ENCODE measurements around the gene SLC7A6. TPM values are rescaled to one million over a fixed set of nuclear protein-coding genes. Genes with fewer than 3 reads are reported as not detected.

SLC7A6 gene
- total and polyA plus RNA-seq, 2 of the 13 experiments (the other 11 are each of a cell fraction or from before 2014, with no cell fraction given) = 35.8 to 70.8 TPM

DNA sequence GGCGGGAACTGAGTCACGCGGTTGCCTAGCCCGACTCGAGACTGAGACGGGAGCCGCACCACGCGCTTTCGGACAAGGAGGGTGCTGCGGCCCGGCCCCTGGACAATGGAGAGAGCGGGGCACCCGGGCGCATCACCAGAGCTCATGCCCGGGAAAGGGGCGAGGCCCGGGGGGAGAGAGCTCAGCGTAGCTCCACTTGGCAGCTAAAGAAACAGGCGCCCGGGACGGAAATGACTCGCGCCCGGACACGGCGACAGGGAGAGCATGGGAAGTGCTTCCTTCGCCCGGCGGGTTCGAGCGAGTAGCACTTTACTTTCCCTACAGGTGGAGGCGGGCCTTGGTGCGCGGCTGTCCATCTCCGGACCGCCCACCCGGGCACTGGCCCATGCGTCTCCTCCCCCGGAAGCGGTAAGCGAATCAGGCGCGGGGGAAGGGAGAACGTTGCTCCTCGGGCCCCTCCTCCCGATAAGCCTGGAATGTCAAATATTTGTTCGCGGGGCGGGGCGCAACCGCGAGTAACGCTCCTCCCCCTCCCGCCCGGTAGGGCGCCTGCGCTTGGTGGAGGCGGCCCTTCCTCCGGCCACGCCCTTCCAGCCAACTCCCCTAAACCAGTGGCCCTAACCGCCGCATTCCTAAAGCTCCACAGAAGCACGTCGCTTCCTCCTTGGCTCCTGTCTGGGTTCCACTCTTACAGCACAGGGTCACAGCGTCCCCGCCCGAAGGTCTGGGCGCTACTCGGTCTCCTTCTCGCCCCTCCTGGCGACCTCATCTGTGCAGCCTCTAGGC lies 26.9 kb upstream of the SLC7A6 start (continued):
- TF ChIP-seq, protein P1, sequence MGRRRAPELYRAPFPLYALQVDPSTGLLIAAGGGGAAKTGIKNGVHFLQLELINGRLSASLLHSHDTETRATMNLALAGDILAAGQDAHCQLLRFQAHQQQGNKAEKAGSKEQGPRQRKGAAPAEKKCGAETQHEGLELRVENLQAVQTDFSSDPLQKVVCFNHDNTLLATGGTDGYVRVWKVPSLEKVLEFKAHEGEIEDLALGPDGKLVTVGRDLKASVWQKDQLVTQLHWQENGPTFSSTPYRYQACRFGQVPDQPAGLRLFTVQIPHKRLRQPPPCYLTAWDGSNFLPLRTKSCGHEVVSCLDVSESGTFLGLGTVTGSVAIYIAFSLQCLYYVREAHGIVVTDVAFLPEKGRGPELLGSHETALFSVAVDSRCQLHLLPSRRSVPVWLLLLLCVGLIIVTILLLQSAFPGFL (CRISPR knock-in tag; IDR thresholded peaks at IDR 0.05) = no peak
- TF ChIP-seq, protein P2, sequence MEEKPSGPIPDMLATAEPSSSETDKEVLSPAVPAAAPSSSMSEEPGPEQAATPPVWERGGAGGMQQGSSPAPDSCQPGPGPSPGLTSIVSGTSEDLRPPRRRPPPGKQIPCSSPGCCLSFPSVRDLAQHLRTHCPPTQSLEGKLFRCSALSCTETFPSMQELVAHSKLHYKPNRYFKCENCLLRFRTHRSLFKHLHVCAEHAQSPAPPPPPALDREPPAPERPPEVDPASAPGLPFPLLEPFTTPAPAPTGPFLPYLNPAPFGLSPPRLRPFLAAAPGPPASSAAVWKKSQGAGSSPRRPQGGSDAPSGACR (CRISPR knock-in tag; IDR thresholded peaks at IDR 0.05) = peak; percentile 96
- TF ChIP-seq ZNF598 (CRISPR knock-in tag; IDR thresholded peaks at IDR 0.05; ENCODE audit: borderline replicate concordance) = peak; percentile 8; the same call in 1 of the 2 replicates
- no peak for TF ChIP-seq HOXA7 (CRISPR knock-in tag; IDR thresholded peaks at IDR 0.05)
- TF ChIP-seq, protein P3, sequence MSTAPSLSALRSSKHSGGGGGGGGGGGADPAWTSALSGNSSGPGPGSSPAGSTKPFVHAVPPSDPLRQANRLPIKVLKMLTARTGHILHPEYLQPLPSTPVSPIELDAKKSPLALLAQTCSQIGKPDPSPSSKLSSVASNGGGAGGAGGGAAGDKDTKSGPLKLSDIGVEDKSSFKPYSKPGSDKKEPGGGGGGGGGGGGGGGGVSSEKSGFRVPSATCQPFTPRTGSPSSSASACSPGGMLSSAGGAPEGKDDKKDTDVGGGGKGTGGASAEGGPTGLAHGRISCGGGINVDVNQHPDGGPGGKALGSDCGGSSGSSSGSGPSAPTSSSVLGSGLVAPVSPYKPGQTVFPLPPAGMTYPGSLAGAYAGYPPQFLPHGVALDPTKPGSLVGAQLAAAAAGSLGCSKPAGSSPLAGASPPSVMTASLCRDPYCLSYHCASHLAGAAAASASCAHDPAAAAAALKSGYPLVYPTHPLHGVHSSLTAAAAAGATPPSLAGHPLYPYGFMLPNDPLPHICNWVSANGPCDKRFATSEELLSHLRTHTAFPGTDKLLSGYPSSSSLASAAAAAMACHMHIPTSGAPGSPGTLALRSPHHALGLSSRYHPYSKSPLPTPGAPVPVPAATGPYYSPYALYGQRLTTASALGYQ (CRISPR knock-in tag; IDR thresholded peaks at IDR 0.05) = peak; percentile 89; the same call in 1 of the 2 replicates
- TF ChIP-seq ZNF772 (CRISPR knock-in tag; IDR thresholded peaks at IDR 0.05) = peak; percentile 93
- TF ChIP-seq, protein P4, sequence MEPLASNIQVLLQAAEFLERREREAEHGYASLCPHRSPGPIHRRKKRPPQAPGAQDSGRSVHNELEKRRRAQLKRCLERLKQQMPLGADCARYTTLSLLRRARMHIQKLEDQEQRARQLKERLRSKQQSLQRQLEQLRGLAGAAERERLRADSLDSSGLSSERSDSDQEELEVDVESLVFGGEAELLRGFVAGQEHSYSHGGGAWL (CRISPR knock-in tag; IDR thresholded peaks at IDR 0.05) = no peak; the same call in 1 of the 2 replicates
- no peak for TF ChIP-seq RARG (CRISPR knock-in tag; IDR thresholded peaks at IDR 0.05; ENCODE audit: low read depth)
- TF ChIP-seq TSC22D2 (CRISPR knock-in tag; IDR thresholded peaks at IDR 0.05; ENCODE audit: borderline replicate concordance) = peak; percentile 69; the same call in 1 of the 2 replicates
- TF ChIP-seq NCOR1 (IDR thresholded peaks at IDR 0.05; ENCODE audit: borderline replicate concordance, low read length) = peak; percentile 50; the same call in 1 of the 2 replicates
- TF ChIP-seq NCOA1 (CRISPR knock-in tag; IDR thresholded peaks at IDR 0.05) = peak; percentile 32; the same call in 1 of the 2 replicates
- TF ChIP-seq CCDC6 (CRISPR knock-in tag; IDR thresholded peaks at IDR 0.05) = peak; percentile 66; the same call in 1 of the 2 replicates
- TF ChIP-seq ZNF883 (CRISPR knock-in tag; IDR thresholded peaks at IDR 0.05; ENCODE audit: not compliant biosample characterization) = no peak
- TF ChIP-seq CCAR2 (optimal IDR thresholded peaks at IDR 0.05; ENCODE audit: low read depth, low read length) = no peak
- TF ChIP-seq ELF1 (CRISPR knock-in tag; IDR thresholded peaks at IDR 0.05) = peak; percentile 89
- peak; percentile 88 for TF ChIP-seq PITX1 (CRISPR knock-in tag; IDR thresholded peaks at IDR 0.05)
- TF ChIP-seq, protein P5, sequence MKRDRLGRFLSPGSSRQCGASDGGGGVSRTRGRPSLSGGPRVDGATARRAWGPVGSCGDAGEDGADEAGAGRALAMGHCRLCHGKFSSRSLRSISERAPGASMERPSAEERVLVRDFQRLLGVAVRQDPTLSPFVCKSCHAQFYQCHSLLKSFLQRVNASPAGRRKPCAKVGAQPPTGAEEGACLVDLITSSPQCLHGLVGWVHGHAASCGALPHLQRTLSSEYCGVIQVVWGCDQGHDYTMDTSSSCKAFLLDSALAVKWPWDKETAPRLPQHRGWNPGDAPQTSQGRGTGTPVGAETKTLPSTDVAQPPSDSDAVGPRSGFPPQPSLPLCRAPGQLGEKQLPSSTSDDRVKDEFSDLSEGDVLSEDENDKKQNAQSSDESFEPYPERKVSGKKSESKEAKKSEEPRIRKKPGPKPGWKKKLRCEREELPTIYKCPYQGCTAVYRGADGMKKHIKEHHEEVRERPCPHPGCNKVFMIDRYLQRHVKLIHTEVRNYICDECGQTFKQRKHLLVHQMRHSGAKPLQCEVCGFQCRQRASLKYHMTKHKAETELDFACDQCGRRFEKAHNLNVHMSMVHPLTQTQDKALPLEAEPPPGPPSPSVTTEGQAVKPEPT (CRISPR knock-in tag; IDR thresholded peaks at IDR 0.05; ENCODE audit: low read depth) = no peak
- TF ChIP-seq MTA1 (CRISPR knock-in tag; IDR thresholded peaks at IDR 0.05; ENCODE audit: borderline replicate concordance) = no peak
- TF ChIP-seq, protein P6, sequence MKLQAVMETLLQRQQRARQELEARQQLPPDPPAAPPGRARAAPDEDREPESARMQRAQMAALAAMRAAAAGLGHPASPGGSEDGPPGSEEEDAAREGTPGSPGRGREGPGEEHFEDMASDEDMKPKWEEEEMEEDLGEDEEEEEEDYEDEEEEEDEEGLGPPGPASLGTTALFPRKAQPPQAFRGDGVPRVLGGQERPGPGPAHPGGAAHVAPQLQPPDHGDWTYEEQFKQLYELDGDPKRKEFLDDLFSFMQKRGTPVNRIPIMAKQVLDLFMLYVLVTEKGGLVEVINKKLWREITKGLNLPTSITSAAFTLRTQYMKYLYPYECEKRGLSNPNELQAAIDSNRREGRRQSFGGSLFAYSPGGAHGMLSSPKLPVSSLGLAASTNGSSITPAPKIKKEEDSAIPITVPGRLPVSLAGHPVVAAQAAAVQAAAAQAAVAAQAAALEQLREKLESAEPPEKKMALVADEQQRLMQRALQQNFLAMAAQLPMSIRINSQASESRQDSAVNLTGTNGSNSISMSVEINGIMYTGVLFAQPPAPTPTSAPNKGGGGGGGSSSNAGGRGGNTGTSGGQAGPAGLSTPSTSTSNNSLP (IDR thresholded peaks at IDR 0.05; ENCODE audit: low read depth, low read length) = no peak
- no peak for TF ChIP-seq ZNF382 (CRISPR knock-in tag; IDR thresholded peaks at IDR 0.05; ENCODE audit: borderline replicate concordance)
- TF ChIP-seq MAF1 (CRISPR knock-in tag; IDR thresholded peaks at IDR 0.05; ENCODE audit: borderline replicate concordance) = peak; percentile 72; the same call in 1 of the 2 replicates
